Nephron (organoid): ENCODE results near the gene FOS.

Experiments used
- H3K27ac Mint-ChIP-seq, 3 experiments: 2 replicates each; pipeline ENCODE4 v1.8.0; 2020; ENCODE audit warnings: mixed read lengths in 3 of 3, mild to moderate bottlenecking in 2 of 3, moderate library complexity in 1 of 3
- H3K27me3 Mint-ChIP-seq: 2 replicates; pipeline ENCODE4 v1.8.0; 2021; ENCODE audit warnings: low read depth, mild to moderate bottlenecking, moderate library complexity, mixed read lengths
- H3K36me3 Mint-ChIP-seq: 2 replicates; pipeline ENCODE4 v1.8.0; 2020; ENCODE audit warnings: low read depth, mixed read lengths
- H3K4me1 Mint-ChIP-seq: 2 replicates; pipeline ENCODE4 v1.8.0; 2020; ENCODE audit warnings: mixed read lengths
- H3K4me3 Mint-ChIP-seq, 3 experiments: 2 replicates each; pipeline ENCODE4 v1.8.0; 2020; ENCODE audit warnings: mild to moderate bottlenecking in 3 of 3, mixed read lengths in 3 of 3, moderate library complexity in 2 of 3
- H3K9me3 Mint-ChIP-seq: 2 replicates; pipeline ENCODE4 v1.8.0; 2020; ENCODE audit warnings: mixed read lengths
- TF ChIP-seq, protein P1 (sequence below), 3 experiments: fragments of 200-600 bp; sonication (generic); IDR thresholded peaks; one replicate each; pipeline ENCODE4 v1.5.0; 2021; ENCODE audit warnings: antibody characterized with exemption in 3 of 3; ENCODE audit not compliant: unreplicated experiment in 3 of 3

Gene FOS

DNA sequence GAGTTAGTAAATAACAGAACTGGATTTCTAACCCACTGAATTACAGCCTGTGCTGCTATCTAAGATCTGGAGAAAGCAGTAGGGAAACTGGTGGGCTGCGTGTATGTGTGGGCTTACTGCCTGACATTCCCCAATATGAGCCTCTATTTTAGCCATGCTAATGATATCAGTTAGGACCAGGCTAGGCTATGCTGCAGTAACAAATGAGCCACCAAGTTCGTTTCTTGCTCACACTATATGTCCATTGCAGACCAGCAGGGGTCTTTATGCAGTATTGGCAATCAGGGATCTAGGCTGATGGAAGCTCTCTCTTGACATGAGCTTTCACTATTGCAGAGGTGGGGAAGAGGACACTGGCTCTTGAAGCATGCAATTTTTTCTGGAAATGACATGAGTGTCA lies 40.4 kb downstream of the FOS start:
- no peak overlapping the region for H3K4me3 Mint-ChIP-seq
- TF ChIP-seq, protein P1, sequence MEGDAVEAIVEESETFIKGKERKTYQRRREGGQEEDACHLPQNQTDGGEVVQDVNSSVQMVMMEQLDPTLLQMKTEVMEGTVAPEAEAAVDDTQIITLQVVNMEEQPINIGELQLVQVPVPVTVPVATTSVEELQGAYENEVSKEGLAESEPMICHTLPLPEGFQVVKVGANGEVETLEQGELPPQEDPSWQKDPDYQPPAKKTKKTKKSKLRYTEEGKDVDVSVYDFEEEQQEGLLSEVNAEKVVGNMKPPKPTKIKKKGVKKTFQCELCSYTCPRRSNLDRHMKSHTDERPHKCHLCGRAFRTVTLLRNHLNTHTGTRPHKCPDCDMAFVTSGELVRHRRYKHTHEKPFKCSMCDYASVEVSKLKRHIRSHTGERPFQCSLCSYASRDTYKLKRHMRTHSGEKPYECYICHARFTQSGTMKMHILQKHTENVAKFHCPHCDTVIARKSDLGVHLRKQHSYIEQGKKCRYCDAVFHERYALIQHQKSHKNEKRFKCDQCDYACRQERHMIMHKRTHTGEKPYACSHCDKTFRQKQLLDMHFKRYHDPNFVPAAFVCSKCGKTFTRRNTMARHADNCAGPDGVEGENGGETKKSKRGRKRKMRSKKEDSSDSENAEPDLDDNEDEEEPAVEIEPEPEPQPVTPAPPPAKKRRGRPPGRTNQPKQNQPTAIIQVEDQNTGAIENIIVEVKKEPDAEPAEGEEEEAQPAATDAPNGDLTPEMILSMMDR (IDR thresholded peaks at IDR 0.05; ENCODE audit: unreplicated experiment in 3 of 3), result no peak
- H3K27me3 Mint-ChIP-seq, result peaks cover 4% of the 10 kb centered on the region
- no peaks in the 10 kb centered on the region for H3K36me3 Mint-ChIP-seq
- no peaks in the 10 kb centered on the region for H3K9me3 Mint-ChIP-seq
- H3K4me1 Mint-ChIP-seq, result peaks cover 19% of the 10 kb centered on the region
- no peak overlapping the region for H3K27ac Mint-ChIP-seq

DNA sequence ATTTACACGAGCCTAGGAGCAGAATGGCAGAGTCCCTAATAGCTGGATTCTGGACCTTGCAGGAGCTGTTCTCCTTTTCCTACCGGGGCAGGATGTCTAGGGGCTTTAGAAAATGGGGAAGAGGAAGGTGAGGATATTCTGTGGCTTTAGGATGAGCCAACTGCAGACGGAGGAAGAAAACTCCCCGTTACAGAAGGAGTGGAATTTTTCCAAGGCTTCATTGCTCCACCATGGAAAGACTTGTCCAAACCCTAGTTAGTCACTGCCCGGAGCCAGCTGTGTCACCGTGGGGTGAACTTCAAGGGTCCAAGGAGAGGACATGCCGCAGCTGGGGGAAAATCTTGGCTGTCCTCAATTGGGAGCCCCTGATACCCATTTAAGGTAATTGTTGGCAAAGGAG lies 41.6 kb downstream of the FOS start:
- H3K27me3 Mint-ChIP-seq, result no peaks in the 10 kb centered on the region
- TF ChIP-seq, protein P1 (IDR thresholded peaks at IDR 0.05; ENCODE audit: unreplicated experiment in 3 of 3), result no peak
- H3K36me3 Mint-ChIP-seq, result no peaks in the 10 kb centered on the region
- H3K4me3 Mint-ChIP-seq, result no peak overlapping the region
- peaks cover 14% of the 10 kb centered on the region for H3K4me1 Mint-ChIP-seq
- no peaks in the 10 kb centered on the region for H3K9me3 Mint-ChIP-seq
- H3K27ac Mint-ChIP-seq, result no peak overlapping the region

DNA sequence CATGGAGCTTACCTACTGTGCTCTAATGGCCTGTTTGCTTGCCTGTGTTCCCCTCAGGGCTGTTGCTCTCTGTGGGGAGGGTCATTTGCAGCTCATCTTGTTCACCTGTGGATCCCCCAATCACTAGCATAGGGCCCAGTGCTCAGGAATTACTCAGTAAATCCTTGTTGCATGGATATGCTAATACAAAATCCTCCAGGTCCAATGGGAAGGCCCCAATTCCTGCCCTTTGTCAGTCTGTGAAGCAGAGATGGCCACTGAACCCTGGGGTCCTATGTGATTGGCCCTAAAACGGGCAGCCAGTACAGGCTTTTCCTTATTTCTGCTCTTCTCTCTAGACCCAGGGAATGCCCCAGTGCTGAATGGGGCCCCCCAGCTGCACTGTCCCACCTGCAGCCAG lies 44.1 kb downstream of the FOS start:
- Mint-ChIP-seq H3K4me1 (peaks cover 11% of the 10 kb centered on the region), H3K36me3 (no peaks in the 10 kb centered on the region), H3K9me3 (no peaks in the 10 kb centered on the region), H3K27me3 (no peaks in the 10 kb centered on the region), H3K27ac (peak overlapping the region in 1 of 3 experiments; percentile 68), H3K4me3 (no peak overlapping the region)
- TF ChIP-seq, protein P1 (IDR thresholded peaks at IDR 0.05; ENCODE audit: unreplicated experiment in 3 of 3), result no peak

DNA sequence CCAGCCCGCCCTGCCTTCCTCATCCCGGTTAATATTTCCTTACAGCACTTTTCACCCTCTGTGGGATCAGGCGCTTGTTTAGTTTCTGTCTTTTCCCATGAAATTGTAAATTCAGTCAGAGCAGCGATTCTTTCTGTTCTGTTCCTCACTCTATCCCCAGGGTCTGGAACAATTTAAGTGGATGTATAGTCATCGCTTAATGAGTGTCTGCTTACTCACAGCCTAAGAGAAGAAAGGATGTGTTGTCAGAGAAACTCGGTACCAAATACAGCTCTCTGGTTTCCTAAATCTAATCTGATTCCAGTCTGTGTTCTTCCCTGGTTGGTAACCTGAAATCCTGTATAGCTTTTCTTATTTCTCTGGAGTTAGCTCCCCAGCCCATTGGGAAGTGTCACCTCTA lies 44.9 kb downstream of the FOS start:
- Mint-ChIP-seq H3K4me1 (peaks cover 16% of the 10 kb centered on the region), H3K27ac (peak overlapping the region; percentile 68 to 74 (median 68)), H3K27me3 (no peaks in the 10 kb centered on the region), H3K4me3 (peak overlapping the region in 1 of 3 experiments; percentile 40), H3K9me3 (no peaks in the 10 kb centered on the region), H3K36me3 (no peaks in the 10 kb centered on the region)
- TF ChIP-seq, protein P1 (IDR thresholded peaks at IDR 0.05; ENCODE audit: unreplicated experiment in 3 of 3), result no peak

DNA sequence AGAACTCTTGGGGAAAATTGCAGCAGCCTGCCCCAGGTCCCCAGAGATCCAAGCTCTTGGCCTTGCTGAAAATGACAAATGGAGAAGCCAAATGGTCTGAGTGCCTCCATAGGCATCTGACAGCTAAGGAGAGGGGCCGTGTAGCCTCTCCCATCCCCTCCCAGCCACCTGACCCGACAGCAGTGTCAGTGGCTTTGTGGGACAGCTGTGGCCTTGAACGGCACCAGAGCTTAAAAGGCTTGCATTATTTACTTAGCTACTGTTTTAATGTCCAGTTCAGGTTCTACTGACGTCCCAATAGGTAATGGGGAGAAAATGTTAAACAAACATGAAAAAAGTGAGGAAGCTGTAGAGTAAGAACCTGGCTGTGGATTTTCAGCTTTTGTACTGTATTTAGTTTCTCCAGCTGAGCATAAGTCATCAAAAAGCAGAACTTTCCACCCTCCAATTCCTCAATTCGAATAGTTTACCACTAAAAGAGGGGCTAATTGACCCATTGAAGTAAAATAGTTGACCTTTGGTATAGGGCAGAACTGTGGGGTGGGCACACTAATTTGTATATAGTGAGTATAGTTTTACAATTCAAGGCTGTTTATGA lies 50.0 kb downstream of the FOS start:
- H3K4me1 Mint-ChIP-seq, result peaks cover 18% of the 10 kb centered on the region
- TF ChIP-seq, protein P1 (IDR thresholded peaks at IDR 0.05; ENCODE audit: unreplicated experiment in 3 of 3), result no peak
- H3K4me3 Mint-ChIP-seq, result peak overlapping the region in 1 of 3 experiments; percentile 33

DNA sequence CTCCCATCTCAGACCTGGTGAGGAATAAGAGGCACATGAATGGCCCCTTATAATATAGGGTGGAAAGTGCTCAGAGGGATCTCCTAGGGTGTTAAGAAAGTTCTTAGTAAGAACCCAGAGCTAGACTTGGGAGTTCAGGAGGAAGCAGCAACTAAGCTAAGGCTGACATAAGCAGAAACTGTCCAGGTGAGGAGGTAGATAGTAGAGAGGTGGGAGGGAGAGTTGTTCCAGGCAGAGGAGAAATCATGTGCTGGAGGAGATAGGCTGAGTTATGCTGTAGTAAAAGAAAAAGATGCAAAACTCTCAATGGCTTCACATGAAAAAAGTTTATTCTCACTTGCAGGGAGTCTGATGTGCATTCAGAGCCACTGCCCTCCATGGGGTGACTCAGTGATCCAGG lies 50.7 kb downstream of the FOS start:
- TF ChIP-seq, protein P1 (IDR thresholded peaks at IDR 0.05; ENCODE audit: unreplicated experiment in 3 of 3), result no peak
- H3K27me3 Mint-ChIP-seq, result peaks cover 3% of the 10 kb centered on the region
- peaks cover 20% of the 10 kb centered on the region for H3K4me1 Mint-ChIP-seq
- no peak overlapping the region for H3K27ac Mint-ChIP-seq
- H3K4me3 Mint-ChIP-seq, result no peak overlapping the region
- H3K9me3 Mint-ChIP-seq, result no peaks in the 10 kb centered on the region
- H3K36me3 Mint-ChIP-seq, result no peaks in the 10 kb centered on the region

More for the DNA sequence above, 50.0 kb downstream of the FOS start:
- peaks cover 3% of the 10 kb centered on the region for H3K27me3 Mint-ChIP-seq
- H3K27ac Mint-ChIP-seq, result peak overlapping the region; percentile 19 to 57 (median 48)
- H3K9me3 Mint-ChIP-seq, result no peaks in the 10 kb centered on the region
- no peaks in the 10 kb centered on the region for H3K36me3 Mint-ChIP-seq
